B cell (primary cell): ENCODE results near the gene SMC1A. TPM values are rescaled to one million over a fixed set of nuclear protein-coding genes. Genes with fewer than 3 reads are reported as not detected.

Experiments used
- ATAC-seq: fragments of 200-7000 bp; cut with Tn5 transposase; one replicate; pipeline ENCODE4 v1.10.0; 2021; ENCODE audit warnings: low read depth, mild to moderate bottlenecking, moderate number of reproducible peaks, moderate library complexity
- CTCF ChIA-PET: fragments of 350-600 bp; sonication (Branson Sonifier 250); formaldehyde crosslinking; loops from one replicate; lab custom pipeline; 2021; ENCODE audit warnings: antibody characterized with exemption, inconsistent platforms; lab: Charles Lee
- POLR2A ChIA-PET: fragments of 350-600 bp; sonication (Branson Sonifier 250); formaldehyde crosslinking; loops from one replicate; lab custom pipeline; 2021; ENCODE audit warnings: antibody characterized with exemption; lab: Charles Lee
- DNase-seq: peaks from one replicate; pipeline ENCODE4 v3.0.0; 2013
- H2AFZ ChIP-seq: 2 replicates; pipeline ENCODE4 v1.6.1; 2012; ENCODE audit warnings: mild to moderate bottlenecking, low read depth, low read length; ENCODE audit not compliant: insufficient read depth, poor library complexity, severe bottlenecking
- H3K27ac ChIP-seq, 2 donors: 1 replicate in 1 of 2; 2 replicates in 1 of 2; pipeline ENCODE4 v1.5.1; 2012 to 2013; ENCODE audit warnings: low read length in 2 of 2, mild to moderate bottlenecking in 2 of 2, moderate library complexity in 1 of 2
- H3K27me3 ChIP-seq, 4 experiments: fragments of 200-600 bp in 1 of 4; sonication (generic) in 1 of 4; replicated peaks in 1 of 4; 1 replicate in 2 of 4; 2 replicates in 2 of 4; pipeline versions ENCODE4 v1.6.1 to v1.7.0; 2013 to 2016; ENCODE audit warnings: low read length in 3 of 4, mild to moderate bottlenecking in 2 of 4, mixed read lengths in 1 of 4, moderate library complexity in 1 of 4; ENCODE audit not compliant: insufficient read depth in 4 of 4, control insufficient read depth in 3 of 4; ENCODE audit errors: control extremely low read depth in 1 of 4
- H3K36me3 ChIP-seq, 2 experiments: replicated peaks in 1 of 2; 1 replicate in 1 of 2; 2 replicates in 1 of 2; pipeline versions ENCODE4 v1.6.1 to v1.7.1; 2013; ENCODE audit warnings: low read length in 1 of 2; ENCODE audit not compliant: insufficient read depth in 2 of 2, control insufficient read depth in 1 of 2; ENCODE audit errors: control extremely low read depth in 1 of 2, extremely low read depth in 1 of 2
- H3K4me1 ChIP-seq, 2 donors: fragments of 200-600 bp in 1 of 2; sonication (generic) in 1 of 2; 1 replicate in 1 of 2; 2 replicates in 1 of 2; pipeline versions ENCODE4 v1.5.1 to v1.6.1; 2013 to 2017; ENCODE audit warnings: low read length in 2 of 2; ENCODE audit not compliant: control insufficient read depth in 2 of 2, insufficient read depth in 2 of 2
- H3K4me2 ChIP-seq: replicated peaks from 2 replicates; pipeline ENCODE3; 2012; ENCODE audit warnings: mild to moderate bottlenecking, low read depth, low read length; ENCODE audit not compliant: poor library complexity, severe bottlenecking
- H3K4me3 ChIP-seq, 5 experiments: fragments of 200-600 bp in 1 of 5; sonication (generic) in 1 of 5; 1 replicate in 3 of 5; 2 replicates in 2 of 5; pipeline versions ENCODE4 v1.5.1 to v1.7.0; 2011 to 2016; ENCODE audit warnings: low read length in 4 of 5, mild to moderate bottlenecking in 4 of 5, low read depth in 2 of 5, control low read depth in 1 of 5, moderate library complexity in 1 of 5; ENCODE audit not compliant: insufficient read depth in 1 of 5; ENCODE audit errors: control extremely low read depth in 1 of 5, extremely low read depth in 1 of 5
- H3K79me2 ChIP-seq: fragments of 200-600 bp; sonication (generic); one replicate; pipeline ENCODE4 v1.6.0; 2016; ENCODE audit warnings: low read length; ENCODE audit not compliant: control insufficient read depth, insufficient read depth
- H3K9ac ChIP-seq: fragments of 200-600 bp; sonication (generic); 2 replicates; pipeline ENCODE4 v1.6.1; 2017; ENCODE audit warnings: mild to moderate bottlenecking, low read length, moderate library complexity
- H3K9me3 ChIP-seq, 3 donors: one replicate each; pipeline versions ENCODE4 v1.6.1 to v1.7.1; 2013; ENCODE audit warnings: low read length in 2 of 3; ENCODE audit not compliant: control insufficient read depth in 2 of 3, insufficient read depth in 1 of 3; ENCODE audit errors: control extremely low read depth in 1 of 3
- H4K20me1 ChIP-seq: 2 replicates; pipeline ENCODE4 v1.6.0; 2012; ENCODE audit warnings: mild to moderate bottlenecking, low read length; ENCODE audit not compliant: insufficient read depth, control insufficient read depth, poor library complexity, severe bottlenecking
- H3K27ac Mint-ChIP-seq: one replicate; pipeline ENCODE4 v1.8.0; 2021; ENCODE audit warnings: mixed read lengths
- H3K27me3 Mint-ChIP-seq: one replicate; pipeline ENCODE4 v1.8.0; 2021; ENCODE audit warnings: mixed read lengths
- H3K4me1 Mint-ChIP-seq: one replicate; pipeline ENCODE4 v1.8.0; 2021; ENCODE audit warnings: mixed read lengths
- H3K4me3 Mint-ChIP-seq: one replicate; pipeline ENCODE4 v1.8.0; 2021; ENCODE audit warnings: mixed read lengths
- H3K9me3 Mint-ChIP-seq: one replicate; pipeline ENCODE4 v1.8.0; 2022; ENCODE audit warnings: mixed read lengths; ENCODE audit not compliant: insufficient read depth
- EZH2 ChIP-seq: IDR thresholded peaks from 2 replicates; pipeline ENCODE4 v1.6.1; 2012; ENCODE audit warnings: borderline replicate concordance, low read depth, mild to moderate bottlenecking, moderate library complexity, low read length; ENCODE audit not compliant: insufficient read depth, poor library complexity, severe bottlenecking
- WGBS: methylation state at CpG from one replicate; pipeline ENCODE4 v1.1.5; 2013; ENCODE audit warnings: missing lambda C conversion rate; ENCODE audit not compliant: insufficient coverage; 5-methylcytosine and 5-hydroxymethylcytosine counted together
- intact Hi-C: fragments of 100-400 bp; cut with micrococcal nuclease; formaldehyde crosslinking; loops from one replicate; pipeline ENCODE4 v1.10.0; 2022
- polyA plus RNA-seq: library from polyadenylated mRNA; depleted of rRNA; stranded (reverse); fragments of >200 nt; gene quantifications from 2 replicates; pipeline ENCODE4 v1.2.3, GENCODE V29; 2012
- total RNA-seq, 2 donors: library from RNA; stranded (reverse); fragments of 120-200 nt in 1 of 2; gene quantifications; 1 replicate in 1 of 2; 2 replicates in 1 of 2; pipeline versions ENCODE4 v1.2.3 to v1.2.4, GENCODE V29; 2013 to 2022
- TF ChIP-seq, protein P1 (sequence below): fragments of 200-600 bp; IDR thresholded peaks from one replicate; pipeline ENCODE4 v1.8.0; 2022; ENCODE audit warnings: antibody characterized with exemption, mild to moderate bottlenecking

The SMC1A gene
- total and polyA plus RNA-seq, 2 donors (not counting 1 experiment from before 2014, with no cell fraction given): 17.3 to 67.6 TPM

GRCh38 chrX:53332204-53332603, 90.2 kb downstream of the SMC1A start:
- Histone ChIP-seq H3K9me3 (no peaks in the 10 kb centered on the region), H3K79me2 (no peaks in the 10 kb centered on the region), H3K27ac (no peak overlapping the region), H3K4me3 (no peak overlapping the region), H4K20me1 (no peaks in the 10 kb centered on the region), H2AFZ (no peak overlapping the region), H3K9ac (no peak overlapping the region), H3K36me3 (no peaks in the 10 kb centered on the region), H3K27me3 (peaks cover 0 to 2% (median 0%) of the 10 kb centered on the region in 4 experiments), H3K4me2 (no peak overlapping the region), H3K4me1 (no peaks in the 10 kb centered on the region)
- Mint-ChIP-seq H3K4me3 (no peak overlapping the region), H3K27ac (no peak overlapping the region), H3K4me1 (no peaks in the 10 kb centered on the region), H3K9me3 (no peaks in the 10 kb centered on the region), H3K27me3 (peaks cover 24% of the 10 kb centered on the region)
- no peak for TF ChIP-seq EZH2
- TF ChIP-seq, protein P1, sequence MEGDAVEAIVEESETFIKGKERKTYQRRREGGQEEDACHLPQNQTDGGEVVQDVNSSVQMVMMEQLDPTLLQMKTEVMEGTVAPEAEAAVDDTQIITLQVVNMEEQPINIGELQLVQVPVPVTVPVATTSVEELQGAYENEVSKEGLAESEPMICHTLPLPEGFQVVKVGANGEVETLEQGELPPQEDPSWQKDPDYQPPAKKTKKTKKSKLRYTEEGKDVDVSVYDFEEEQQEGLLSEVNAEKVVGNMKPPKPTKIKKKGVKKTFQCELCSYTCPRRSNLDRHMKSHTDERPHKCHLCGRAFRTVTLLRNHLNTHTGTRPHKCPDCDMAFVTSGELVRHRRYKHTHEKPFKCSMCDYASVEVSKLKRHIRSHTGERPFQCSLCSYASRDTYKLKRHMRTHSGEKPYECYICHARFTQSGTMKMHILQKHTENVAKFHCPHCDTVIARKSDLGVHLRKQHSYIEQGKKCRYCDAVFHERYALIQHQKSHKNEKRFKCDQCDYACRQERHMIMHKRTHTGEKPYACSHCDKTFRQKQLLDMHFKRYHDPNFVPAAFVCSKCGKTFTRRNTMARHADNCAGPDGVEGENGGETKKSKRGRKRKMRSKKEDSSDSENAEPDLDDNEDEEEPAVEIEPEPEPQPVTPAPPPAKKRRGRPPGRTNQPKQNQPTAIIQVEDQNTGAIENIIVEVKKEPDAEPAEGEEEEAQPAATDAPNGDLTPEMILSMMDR: no peak
- ATAC-seq (no peak), DNase-seq (no peak)
- CTCF ChIA-PET: interaction anchor here (1.2 to 1.8 kb wide), 2 partner anchors 15 to 19 kb away, joined by 5 to 7 read pairs; no protein-coding TSS in a partner anchor
- POLR2A ChIA-PET: no interaction called here
- no CpG with 5 or more reads among the region's 5 CpGs for WGBS
- intact Hi-C loops: no loop called here

DNA sequence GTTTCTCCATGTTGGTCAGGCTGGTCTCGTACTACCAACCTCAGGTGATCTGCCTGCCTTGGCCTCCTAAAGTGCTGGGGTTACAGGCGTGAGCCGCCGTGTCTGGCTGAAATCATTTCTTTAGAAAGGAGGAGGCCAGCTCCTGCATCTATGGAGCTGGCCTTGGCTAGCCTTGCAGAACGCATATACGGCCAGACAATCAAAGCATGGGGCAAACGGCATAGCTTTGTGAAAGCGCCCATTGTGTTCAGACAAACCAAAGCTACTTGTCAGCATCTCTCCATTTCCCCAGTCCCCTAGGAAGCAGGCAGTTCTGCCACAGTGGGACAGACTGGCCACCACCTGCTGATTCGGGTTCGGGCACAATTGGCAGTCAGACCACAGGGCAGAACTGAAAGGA, 92.1 kb downstream of the SMC1A start:
- intact Hi-C loops: no loop called here
- H3K27me3 Mint-ChIP-seq: peaks cover 34% of the 10 kb centered on the region
- ChIA-PET CTCF (interaction anchor here (0.7 to 1.5 kb wide), 2 partner anchors 12 kb away, joined by 3 to 5 read pairs; no protein-coding TSS in a partner anchor), POLR2A (no interaction called here)
- Histone ChIP-seq H3K9me3 (no peaks in the 10 kb centered on the region), H3K4me1 (no peaks in the 10 kb centered on the region), H3K79me2 (no peaks in the 10 kb centered on the region), H3K27ac (no peak overlapping the region), H3K4me3 (no peak overlapping the region), H4K20me1 (no peaks in the 10 kb centered on the region), H2AFZ (no peak overlapping the region), H3K27me3 (peaks cover 0 to 10% (median 2%) of the 10 kb centered on the region in 4 experiments), H3K36me3 (no peaks in the 10 kb centered on the region), H3K9ac (no peak overlapping the region), H3K4me2 (no peak overlapping the region)
- DNase-seq: no peak
- no peak overlapping the region for H3K4me3 Mint-ChIP-seq
- 95% methylated on average over 5 of the region's 10 CpGs for WGBS
- ATAC-seq: no peak
- H3K9me3 Mint-ChIP-seq: no peaks in the 10 kb centered on the region
- H3K4me1 Mint-ChIP-seq: no peaks in the 10 kb centered on the region
- H3K27ac Mint-ChIP-seq: no peak overlapping the region
- no peak for TF ChIP-seq EZH2
- TF ChIP-seq, protein P1: no peak
